Measurements from ENCODE around the gene NME3.
"Not testable (repeated sequence)": the region's sequence is repeated elsewhere in the genome, so short reads cannot be mapped to it uniquely, and the experiment has no call there.

The NME3 gene

GRCh38 chr16:1812732-1813163 lies 41.4 kb upstream of the NME3 start:
- 48% methylated on average over 17 of the region's 17 CpGs for WGBS
- H3K9ac ChIP-seq (ENCODE audit: low read depth, low read length) = no peak overlapping the region

GRCh38 chr16:1810536-1810935 lies 39.2 kb upstream of the NME3 start:
- H3K36me3 ChIP-seq (ENCODE audit: insufficient read depth, low read length) = peaks cover 4% of the 10 kb centered on the region; the same call in 1 of the 2 replicates
- WGBS = 94% methylated on average over 16 of the region's 16 CpGs

More at GRCh38 chr16:1812732-1813163, 41.4 kb upstream of the NME3 start:
- Histone ChIP-seq H3K9me3 (ENCODE audit: insufficient read depth, low read depth, low read length) (no peaks in the 10 kb centered on the region), H3K4me1 (ENCODE audit: insufficient read depth, low read length) (no peaks in the 10 kb centered on the region), H3K4me3 (ENCODE audit: low read length) (no peak overlapping the region), H3K27ac (ENCODE audit: low read depth, low read length) (no peak overlapping the region), H3K36me3 (ENCODE audit: insufficient read depth, low read length) (peaks cover 10% of the 10 kb centered on the region; the same call in 1 of the 2 replicates), H3K27me3 (ENCODE audit: insufficient read depth, low read length) (no peaks in the 10 kb centered on the region)

GRCh38 chr16:1810106-1810505 lies 38.8 kb upstream of the NME3 start:
- Histone ChIP-seq H3K4me1 (ENCODE audit: insufficient read depth, low read length) (no peaks in the 10 kb centered on the region), H3K4me3 (ENCODE audit: low read length) (no peak overlapping the region), H3K27ac (ENCODE audit: low read depth, low read length) (no peak overlapping the region), H3K9me3 (ENCODE audit: insufficient read depth, low read depth, low read length) (no peaks in the 10 kb centered on the region), H3K9ac (ENCODE audit: low read depth, low read length) (no peak overlapping the region), H3K27me3 (ENCODE audit: insufficient read depth, low read length) (no peaks in the 10 kb centered on the region), H3K36me3 (ENCODE audit: insufficient read depth, low read length) (peaks cover 3% of the 10 kb centered on the region; the same call in 1 of the 2 replicates)
- WGBS = 95% methylated on average over 13 of the region's 16 CpGs

More at GRCh38 chr16:1810536-1810935, 39.2 kb upstream of the NME3 start:
- no peak overlapping the region for H3K27ac ChIP-seq (ENCODE audit: low read depth, low read length)
- H3K27me3 ChIP-seq (ENCODE audit: insufficient read depth, low read length) = no peaks in the 10 kb centered on the region
- no peak overlapping the region for H3K9ac ChIP-seq (ENCODE audit: low read depth, low read length)
- H3K4me3 ChIP-seq (ENCODE audit: low read length) = no peak overlapping the region
- H3K4me1 ChIP-seq (ENCODE audit: insufficient read depth, low read length) = no peaks in the 10 kb centered on the region
- H3K9me3 ChIP-seq (ENCODE audit: insufficient read depth, low read depth, low read length) = no peaks in the 10 kb centered on the region

- Histone ChIP-seq H3K27me3 (ENCODE audit: insufficient read depth, low read length) (no peaks in the 10 kb centered on the region), H3K36me3 (ENCODE audit: insufficient read depth, low read length) (peaks cover 3% of the 10 kb centered on the region; the same call in 1 of the 2 replicates), H3K9ac (ENCODE audit: low read depth, low read length) (no peak overlapping the region), H3K4me1 (ENCODE audit: insufficient read depth, low read length) (no peaks in the 10 kb centered on the region), H3K4me3 (ENCODE audit: low read length) (no peak overlapping the region), H3K9me3 (ENCODE audit: insufficient read depth, low read depth, low read length) (no peaks in the 10 kb centered on the region), H3K27ac (ENCODE audit: low read depth, low read length) (no peak overlapping the region)
- 68% methylated on average over 28 of the region's 28 CpGs for WGBS
Measured at GRCh38 chr16:1809281-1809801, 38.0 kb upstream of the NME3 start.

GRCh38 chr16:1808691-1809090 lies 37.3 kb upstream of the NME3 start:
- 0 out of 2 replicates have a peak, but pooled peaks cover 3% of the 10 kb centered on the region for H3K9me3 ChIP-seq (ENCODE audit: insufficient read depth, low read depth, low read length)
- no peak overlapping the region for H3K4me3 ChIP-seq (ENCODE audit: low read length)
- peaks cover 3% of the 10 kb centered on the region; the same call in 1 of the 2 replicates for H3K36me3 ChIP-seq (ENCODE audit: insufficient read depth, low read length)
- H3K9ac ChIP-seq (ENCODE audit: low read depth, low read length) = no peak overlapping the region
- 79% methylated on average over 18 of the region's 18 CpGs for WGBS
- H3K27me3 ChIP-seq (ENCODE audit: insufficient read depth, low read length) = no peaks in the 10 kb centered on the region
- no peak overlapping the region for H3K27ac ChIP-seq (ENCODE audit: low read depth, low read length)
- no peaks in the 10 kb centered on the region for H3K4me1 ChIP-seq (ENCODE audit: insufficient read depth, low read length)

- H3K36me3 ChIP-seq (ENCODE audit: insufficient read depth, low read length) = peaks cover 3% of the 10 kb centered on the region; the same call in 1 of the 2 replicates
- no peaks in the 10 kb centered on the region for H3K27me3 ChIP-seq (ENCODE audit: insufficient read depth, low read length)
- WGBS = 86% methylated on average over 10 of the region's 10 CpGs
- H3K9ac ChIP-seq (ENCODE audit: low read depth, low read length) = no peak overlapping the region
- no peaks in the 10 kb centered on the region for H3K4me1 ChIP-seq (ENCODE audit: insufficient read depth, low read length)
- H3K4me3 ChIP-seq (ENCODE audit: low read length) = no peak overlapping the region
- no peak overlapping the region for H3K27ac ChIP-seq (ENCODE audit: low read depth, low read length)
- H3K9me3 ChIP-seq (ENCODE audit: insufficient read depth, low read depth, low read length) = 0 out of 2 replicates have a peak, but pooled peaks cover 3% of the 10 kb centered on the region
Measured at GRCh38 chr16:1807626-1808025, 36.3 kb upstream of the NME3 start.

GRCh38 chr16:1800701-1801100 lies 29.4 kb upstream of the NME3 start:
- H3K9ac ChIP-seq (ENCODE audit: low read depth, low read length) = no peak overlapping the region
- no peaks in the 10 kb centered on the region for H3K4me1 ChIP-seq (ENCODE audit: insufficient read depth, low read length)
- 0 out of 2 replicates have a peak, but pooled peaks cover 3% of the 10 kb centered on the region for H3K36me3 ChIP-seq (ENCODE audit: insufficient read depth, low read length)
- 83% methylated on average over 10 of the region's 10 CpGs for WGBS
- H3K4me3 ChIP-seq (ENCODE audit: low read length) = no peak overlapping the region
- no peak overlapping the region for H3K27ac ChIP-seq (ENCODE audit: low read depth, low read length)
- no peaks in the 10 kb centered on the region for H3K27me3 ChIP-seq (ENCODE audit: insufficient read depth, low read length)
- H3K9me3 ChIP-seq (ENCODE audit: insufficient read depth, low read depth, low read length) = peaks cover 29% of the 10 kb centered on the region

GRCh38 chr16:1799263-1799662 lies 27.9 kb upstream of the NME3 start:
- H3K4me1 ChIP-seq (ENCODE audit: insufficient read depth, low read length); H3K27ac ChIP-seq (ENCODE audit: low read depth, low read length); H3K27me3 ChIP-seq (ENCODE audit: insufficient read depth, low read length); H3K4me3 ChIP-seq (ENCODE audit: low read length); H3K9ac ChIP-seq (ENCODE audit: low read depth, low read length); H3K36me3 ChIP-seq (ENCODE audit: insufficient read depth, low read length): not testable (repeated sequence)
- 79% methylated on average over 4 of the region's 5 CpGs for WGBS
- H3K9me3 ChIP-seq (ENCODE audit: insufficient read depth, low read depth, low read length) = peaks cover 29% of the 10 kb centered on the region

GRCh38 chr16:1794908-1795666 lies 23.7 kb upstream of the NME3 start:
- no peak overlapping the region for H3K4me3 ChIP-seq (ENCODE audit: low read length)
- H3K9ac ChIP-seq (ENCODE audit: low read depth, low read length) = no peak overlapping the region
- H3K27me3 ChIP-seq (ENCODE audit: insufficient read depth, low read length) = no peaks in the 10 kb centered on the region
- H3K27ac ChIP-seq (ENCODE audit: low read depth, low read length) = no peak overlapping the region
- peaks cover 21% of the 10 kb centered on the region for H3K9me3 ChIP-seq (ENCODE audit: insufficient read depth, low read depth, low read length)
- H3K36me3 ChIP-seq (ENCODE audit: insufficient read depth, low read length) = no peaks in the 10 kb centered on the region
- WGBS = 92% methylated on average over 32 of the region's 32 CpGs
- no peaks in the 10 kb centered on the region for H3K4me1 ChIP-seq (ENCODE audit: insufficient read depth, low read length)

GRCh38 chr16:1794221-1794871 lies 23.0 kb upstream of the NME3 start:
- 85% methylated on average over 18 of the region's 18 CpGs for WGBS
- Histone ChIP-seq H3K27me3 (ENCODE audit: insufficient read depth, low read length) (no peaks in the 10 kb centered on the region), H3K9ac (ENCODE audit: low read depth, low read length) (no peak overlapping the region), H3K9me3 (ENCODE audit: insufficient read depth, low read depth, low read length) (peaks cover 19% of the 10 kb centered on the region), H3K27ac (ENCODE audit: low read depth, low read length) (no peak overlapping the region), H3K36me3 (ENCODE audit: insufficient read depth, low read length) (no peaks in the 10 kb centered on the region), H3K4me3 (ENCODE audit: low read length) (no peak overlapping the region), H3K4me1 (ENCODE audit: insufficient read depth, low read length) (no peaks in the 10 kb centered on the region)

GRCh38 chr16:1793578-1794220 lies 22.4 kb upstream of the NME3 start, which contains the start of gene IGFALS:
IGFALS (minus strand) TSS chr16:1793705; CDS start chr16:1793652, 53 bp downstream.
- Histone ChIP-seq H3K27me3 (ENCODE audit: insufficient read depth, low read length) (no peaks in the 10 kb centered on the region), H3K27ac (ENCODE audit: low read depth, low read length) (no peak within 1 kb of the TSS), H3K4me1 (ENCODE audit: insufficient read depth, low read length) (no peaks in the 10 kb centered on the region), H3K9me3 (ENCODE audit: insufficient read depth, low read depth, low read length) (peaks cover 16% of the 10 kb centered on the region), H3K4me3 (ENCODE audit: low read length) (no peak within 1 kb of the TSS), H3K36me3 (ENCODE audit: insufficient read depth, low read length) (peaks cover 5% of the 10 kb centered on the region), H3K9ac (ENCODE audit: low read depth, low read length) (no peak within 1 kb of the TSS)
- WGBS = 90% methylated on average over 28 of the region's 28 CpGs

All from HUES64 (cell line).